Kasumi-1 (cell line): Measurements from ENCODE around the gene BTBD2.

Experiments used
- DNase-seq, 2 experiments: peaks; one replicate each; lab custom pipeline; 2025; lab: John Stamatoyannopoulos, UW

Gene BTBD2

GRCh38 chr19:1942078-1942933, 73.2 kb downstream of the BTBD2 start:
- peak; percentile 68 to 75 for DNase-seq

- DNase-seq = no peak
These were observed 74.1 kb downstream of the BTBD2 start, which contains the start of gene CSNK1G2 for GRCh38 chr19:1941146-1942077. TSS of gene CSNK1G2 (plus strand) at chr19:1941172. CDS start at chr19:1969773, 28,601 bp downstream.

DNA sequence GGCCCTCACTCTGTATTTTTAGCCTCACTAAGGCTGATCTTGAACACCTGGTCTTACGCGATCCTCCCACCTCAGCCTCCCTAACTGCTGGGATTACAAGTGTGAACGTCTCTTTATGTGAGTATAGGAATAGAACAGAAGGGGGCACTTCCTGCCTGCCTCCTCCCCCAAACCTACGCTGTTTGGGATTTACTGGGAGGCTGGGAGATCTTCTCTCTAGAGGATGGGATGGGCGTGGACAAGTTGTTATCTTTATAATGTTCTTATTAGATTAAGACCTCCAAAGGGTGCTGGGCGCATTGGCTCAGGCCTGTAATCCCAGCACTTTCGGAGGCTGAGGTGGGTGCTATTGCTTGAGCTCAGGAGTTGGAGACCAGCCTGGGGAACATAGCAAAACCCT, 77.4 kb downstream of the BTBD2 start:
- DNase-seq = no peak

DNA sequence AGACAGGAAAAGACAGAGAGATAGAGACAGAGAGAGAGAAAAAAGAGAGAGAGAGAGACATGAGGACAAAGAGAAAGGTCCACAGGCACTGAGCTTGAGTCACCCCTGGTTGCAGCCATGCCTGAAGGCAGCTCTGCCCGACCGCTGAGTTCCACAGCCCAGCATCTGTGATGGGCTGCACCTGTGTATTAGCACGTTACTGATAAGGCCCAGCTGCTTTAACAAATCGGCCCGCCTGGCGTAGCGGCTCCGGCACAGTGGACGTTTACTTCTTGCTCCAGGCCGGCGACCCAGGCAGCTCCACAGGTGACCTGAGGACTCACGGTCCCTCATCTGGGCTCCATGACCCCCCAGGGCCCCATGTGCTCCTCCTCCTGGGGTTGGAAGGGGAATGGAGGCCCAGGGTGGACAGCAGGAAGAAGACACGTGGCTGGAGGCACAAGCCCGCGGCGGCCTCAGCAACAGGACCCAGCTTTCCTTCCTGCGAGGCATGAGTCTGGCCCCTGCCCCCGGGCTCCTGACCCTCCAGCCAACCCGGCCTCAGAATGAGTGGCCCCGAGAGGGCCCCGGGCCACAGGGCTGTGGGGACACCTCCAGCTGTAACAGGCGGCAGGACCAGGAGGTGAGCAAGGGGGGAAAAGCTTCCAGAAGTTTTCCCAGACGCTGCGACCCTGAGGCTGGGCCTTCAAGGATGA, 78.5 kb downstream of the BTBD2 start:
- no peak for DNase-seq

DNA sequence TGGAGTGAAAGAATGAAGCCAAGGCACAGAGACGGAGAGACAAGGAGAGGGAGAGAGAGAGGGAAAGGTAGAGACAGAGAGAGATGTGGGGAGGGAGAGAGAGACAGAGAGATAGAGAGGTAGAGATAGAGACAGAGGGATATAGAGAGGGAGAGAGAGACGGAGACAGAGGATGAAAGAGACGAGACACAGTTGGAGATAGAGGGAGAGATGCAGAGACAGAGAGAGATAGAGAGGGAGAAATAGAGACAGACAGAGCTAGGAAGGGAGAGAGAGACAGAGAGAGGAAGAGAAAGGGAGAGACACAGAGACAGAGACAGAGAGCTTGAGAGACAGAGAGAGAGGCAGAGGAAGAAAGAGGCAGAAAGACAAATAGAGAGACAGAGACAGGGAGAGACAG, 79.1 kb downstream of the BTBD2 start:
- DNase-seq = no peak

DNA sequence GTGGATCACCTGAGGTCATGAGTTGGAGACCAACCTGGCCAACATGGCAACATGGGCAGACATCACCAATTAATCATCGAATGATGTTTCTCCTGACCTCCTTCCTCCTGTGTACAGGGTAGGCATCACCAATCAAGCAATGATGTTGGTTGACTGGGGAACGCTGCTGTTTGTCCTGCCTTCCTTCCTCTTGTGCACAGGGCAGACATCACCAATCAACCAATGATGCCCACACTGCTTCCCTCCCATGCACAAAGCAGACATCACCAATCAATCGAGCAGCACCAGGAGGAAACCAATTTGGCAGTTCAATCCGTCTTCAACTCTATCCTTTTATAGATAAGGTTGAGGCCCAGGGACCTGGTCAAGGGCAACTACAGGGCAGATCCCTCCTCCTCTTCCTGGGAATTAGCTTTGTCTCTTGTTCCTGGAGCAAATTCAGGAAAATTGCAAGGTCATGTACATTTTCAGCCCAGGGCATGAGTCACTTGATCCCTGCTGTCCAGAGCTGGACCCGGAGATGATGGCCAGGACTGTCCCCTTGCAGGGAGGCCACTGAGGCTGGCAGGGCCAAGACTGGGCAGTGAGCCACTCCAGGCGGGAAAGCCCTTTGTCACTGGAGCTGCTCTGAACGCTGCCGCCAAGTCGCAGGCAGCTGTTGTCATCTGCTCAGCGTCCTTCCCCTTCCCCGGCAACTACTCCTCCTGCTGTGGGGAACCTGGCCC, 79.9 kb downstream of the BTBD2 start:
- peak; percentile 15 to 27 for DNase-seq
